Measurements from ENCODE around the gene HS3ST5.
"Not testable (repeated sequence)": the region's sequence is repeated elsewhere in the genome, so short reads cannot be mapped to it uniquely, and the experiment has no call there.

Gene HS3ST5

DNA sequence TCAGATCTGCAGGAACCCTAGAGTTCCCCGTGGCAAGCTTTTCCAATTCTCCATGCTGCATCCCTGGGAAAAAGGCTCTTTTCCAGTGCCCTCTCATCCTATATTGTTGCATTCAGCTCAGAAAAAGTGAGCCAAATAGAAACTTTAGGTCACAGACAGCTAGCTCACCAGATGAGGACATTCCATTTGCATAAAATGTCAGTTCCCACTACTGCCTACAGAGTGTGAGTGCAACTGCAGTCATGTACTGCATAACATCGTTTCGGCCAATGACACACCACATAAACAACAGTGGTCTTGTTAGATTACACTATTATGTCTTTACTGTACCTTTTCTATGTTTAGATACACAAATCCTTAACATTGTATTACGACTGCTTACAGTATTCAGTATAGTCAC lies 8.6 kb downstream of the HS3ST5 start:
- DNase-seq (ENCODE audit: low read depth in 2 of 2): no peak

DNA sequence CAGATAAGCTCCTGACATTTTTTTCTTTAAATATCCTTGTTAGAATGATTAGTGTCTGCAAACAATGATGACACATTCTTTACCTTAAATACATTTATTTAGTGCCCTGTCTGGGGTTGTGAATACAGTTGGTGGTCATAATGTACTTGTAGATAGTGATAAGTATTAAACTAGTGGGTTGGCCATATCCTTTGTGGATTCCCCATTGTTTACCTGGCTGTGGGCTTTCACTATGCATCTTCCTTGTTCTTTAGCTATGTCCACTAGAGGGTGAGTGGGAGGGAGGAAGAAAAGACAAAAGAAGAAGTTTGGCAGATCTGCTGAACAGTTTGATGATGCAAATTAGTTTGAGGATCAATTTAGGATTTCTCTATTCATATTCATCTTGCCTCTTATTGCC lies 15.7 kb downstream of the HS3ST5 start:
- no peak for DNase-seq (ENCODE audit: low read depth in 2 of 2)

DNA sequence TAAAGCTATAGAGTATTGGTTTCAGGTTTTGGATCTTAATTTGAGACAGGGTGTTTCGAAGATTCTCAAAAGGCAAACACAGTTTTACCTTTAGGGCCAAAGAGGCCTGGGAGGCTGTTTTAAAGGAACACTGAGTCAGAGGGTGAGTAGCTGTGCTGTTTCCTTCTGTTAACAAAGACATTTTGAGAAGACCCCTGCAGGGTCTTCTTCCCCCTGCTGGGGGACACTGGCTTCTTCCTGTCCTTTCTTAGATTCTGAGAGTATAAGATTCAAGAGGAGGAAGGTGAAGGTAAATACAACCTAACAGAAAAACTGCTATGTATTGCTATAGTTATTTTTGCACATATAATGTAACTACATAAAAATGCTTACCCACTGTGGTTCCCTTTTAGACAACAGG lies 19.0 kb downstream of the HS3ST5 start:
- DNase-seq (ENCODE audit: low read depth in 2 of 2): no peak

DNA sequence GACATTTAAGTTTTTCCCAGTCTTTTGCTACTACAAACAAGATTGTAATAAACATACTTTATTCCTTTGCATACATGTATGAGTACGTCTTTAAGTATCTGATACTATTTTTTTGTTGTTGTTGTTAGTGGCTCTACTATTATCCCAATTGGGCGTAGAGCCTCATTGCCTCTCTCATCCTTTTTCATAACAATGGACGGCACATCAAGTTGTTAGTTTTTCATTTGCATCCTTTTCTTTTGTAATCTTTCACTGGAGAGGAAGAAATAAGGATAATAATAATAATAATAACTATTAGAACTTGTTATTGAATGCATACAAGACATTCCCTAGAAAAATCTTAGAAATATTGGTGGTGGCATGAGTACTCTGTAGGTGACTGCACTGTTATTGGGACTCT lies 23.1 kb downstream of the HS3ST5 start:
- no peak for DNase-seq (ENCODE audit: low read depth in 2 of 2)

DNA sequence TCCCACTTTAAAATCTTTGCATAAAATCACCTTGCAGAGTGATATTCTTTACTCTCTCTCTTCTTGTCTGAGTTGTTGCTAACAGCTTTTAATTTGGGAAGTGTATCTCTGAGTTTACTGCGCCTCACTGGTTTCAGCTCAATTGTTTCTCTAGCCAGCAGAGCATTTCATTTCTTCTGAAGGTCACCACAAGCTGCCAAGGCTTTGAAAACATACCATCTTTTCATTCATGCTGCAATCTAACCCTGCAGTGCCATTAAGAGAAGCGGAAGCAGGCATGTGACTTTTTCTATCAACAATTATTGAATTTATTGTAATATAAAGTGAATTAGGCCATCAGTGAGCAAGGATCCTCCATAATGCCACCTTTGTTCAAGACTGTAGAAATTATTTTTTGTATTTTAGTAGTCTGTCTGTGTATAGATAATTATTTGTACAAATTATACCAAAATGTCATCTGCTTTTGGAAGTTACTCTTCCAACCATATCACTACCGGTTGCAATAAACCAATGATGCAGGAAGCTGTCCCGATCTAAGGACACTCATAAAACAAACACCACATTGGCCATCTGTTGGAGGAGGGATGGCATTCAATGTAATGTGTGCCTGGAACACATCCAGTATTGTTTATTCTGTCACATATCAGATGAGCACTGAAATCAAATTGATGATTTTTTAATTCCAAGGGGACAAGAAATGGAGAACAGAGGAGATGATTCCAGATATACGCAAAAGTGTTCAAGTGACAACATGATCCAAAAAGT lies 26.8 kb downstream of the HS3ST5 start:
- DNase-seq (ENCODE audit: low read depth in 2 of 2): no peak

DNA sequence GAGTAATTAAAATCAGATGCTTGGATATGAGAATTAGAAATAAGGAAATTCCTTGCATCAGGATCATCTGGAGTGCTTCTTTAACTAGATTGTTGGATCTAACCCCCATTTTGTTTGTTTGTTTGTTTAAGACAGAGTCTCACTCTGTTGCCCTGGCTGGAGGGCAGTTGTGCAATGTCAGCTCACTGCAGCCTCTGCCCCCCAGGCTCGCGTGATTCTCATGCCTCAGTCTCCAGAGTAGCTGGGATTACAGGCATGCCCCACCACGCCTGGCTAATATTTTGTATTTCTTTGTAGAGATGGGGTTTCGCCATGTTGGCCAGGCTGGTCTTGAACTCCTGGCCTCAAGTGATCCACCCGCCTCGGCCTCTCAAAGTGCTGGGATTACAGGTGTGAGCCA lies 29.0 kb downstream of the HS3ST5 start:
- not testable (repeated sequence) for DNase-seq (ENCODE audit: low read depth in 2 of 2)

DNA sequence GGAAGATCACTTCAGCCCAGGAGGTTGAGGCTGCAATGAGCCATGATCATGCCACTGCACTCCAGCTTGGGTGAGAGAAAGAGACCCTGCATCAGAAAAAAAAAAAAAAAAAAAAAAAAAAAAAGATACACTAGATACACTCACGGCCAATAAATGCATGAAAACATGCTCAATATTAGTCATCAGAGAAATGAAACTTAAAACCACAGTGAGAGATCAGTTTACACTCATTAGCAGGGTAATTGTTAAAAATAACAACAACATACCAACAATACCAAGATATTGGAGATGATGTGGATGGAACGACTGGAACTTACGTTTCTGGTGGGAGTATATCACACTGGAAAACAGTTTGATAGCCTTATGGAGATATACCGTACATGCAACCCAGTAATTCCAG lies 29.9 kb downstream of the HS3ST5 start:
- no peak for DNase-seq (ENCODE audit: low read depth in 2 of 2)

DNA sequence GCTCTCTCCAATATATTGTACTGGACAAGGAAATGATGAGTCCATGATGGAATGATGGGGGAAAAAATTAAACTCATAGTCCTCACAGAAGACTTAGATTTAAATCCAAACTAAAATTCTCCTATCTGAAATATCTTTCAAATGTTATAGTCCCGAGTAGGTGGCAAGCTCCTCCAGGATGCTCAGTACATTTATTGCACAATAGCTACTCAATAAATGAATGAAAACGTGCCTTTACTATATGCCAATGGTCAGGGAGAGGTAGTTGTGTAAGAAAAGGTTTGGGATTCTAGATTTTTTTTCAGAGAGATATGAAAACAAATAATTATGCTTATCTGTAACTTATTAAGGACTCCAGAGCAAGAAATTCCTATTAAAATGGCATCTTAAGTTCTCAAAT lies 32.8 kb downstream of the HS3ST5 start:
- DNase-seq (ENCODE audit: low read depth in 2 of 2): no peak

DNA sequence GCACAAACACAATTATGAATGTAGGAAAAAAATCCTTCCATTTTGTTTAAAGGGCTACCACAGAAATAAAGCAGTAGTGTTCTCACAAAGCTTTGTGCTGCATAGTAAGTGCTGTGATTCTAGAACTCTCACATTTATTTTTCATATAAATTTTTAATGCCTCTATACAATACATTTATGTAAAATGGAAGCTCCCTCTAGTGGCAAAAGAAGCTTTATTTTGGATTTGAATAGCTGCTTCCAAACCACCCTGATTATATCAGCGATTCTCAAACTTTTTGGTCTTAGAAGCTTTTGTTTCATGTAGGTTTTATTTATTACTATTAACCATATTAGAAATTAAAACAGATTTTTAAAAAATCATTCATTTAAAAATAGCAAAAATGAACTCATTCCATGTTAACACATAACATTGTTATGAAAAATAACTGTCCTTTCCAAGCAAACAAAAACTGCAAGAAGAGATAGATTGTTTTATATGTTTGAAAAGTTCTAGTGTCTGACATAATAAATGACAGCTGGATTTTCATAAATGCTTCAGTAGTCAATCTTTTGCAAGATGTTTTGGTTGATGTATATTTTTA lies 38.4 kb downstream of the HS3ST5 start:
- no peak for DNase-seq (ENCODE audit: low read depth in 2 of 2)

DNA sequence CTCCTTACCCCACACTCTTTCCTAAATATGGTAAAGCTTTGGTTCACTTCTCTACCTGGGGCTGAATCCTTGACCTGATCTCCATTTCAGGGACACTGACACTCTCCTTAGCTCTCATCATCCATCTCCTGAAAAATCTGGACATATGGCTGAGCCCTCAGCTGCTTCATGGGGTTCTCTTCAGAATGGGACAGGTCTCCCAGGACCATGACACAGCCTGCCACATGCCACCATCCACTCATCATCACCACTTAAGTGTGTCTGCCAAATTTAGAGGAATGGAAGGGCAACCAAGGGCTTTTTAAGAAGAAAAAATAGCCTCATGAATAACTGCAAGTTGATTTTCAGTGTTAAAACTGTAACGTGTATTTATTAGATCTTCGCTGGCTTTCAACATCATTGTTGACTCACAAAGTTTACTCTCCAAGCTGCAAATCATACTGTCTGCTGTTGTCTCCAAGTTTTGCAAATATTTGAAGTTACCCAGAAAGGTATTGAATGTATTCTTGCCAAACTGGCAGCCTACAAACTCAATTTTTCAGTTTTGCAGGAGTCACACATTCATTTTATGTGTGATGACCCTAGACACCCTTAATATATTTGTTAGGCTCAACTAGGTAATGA lies 41.1 kb downstream of the HS3ST5 start:
- no peak for DNase-seq (ENCODE audit: low read depth in 2 of 2)

DNA sequence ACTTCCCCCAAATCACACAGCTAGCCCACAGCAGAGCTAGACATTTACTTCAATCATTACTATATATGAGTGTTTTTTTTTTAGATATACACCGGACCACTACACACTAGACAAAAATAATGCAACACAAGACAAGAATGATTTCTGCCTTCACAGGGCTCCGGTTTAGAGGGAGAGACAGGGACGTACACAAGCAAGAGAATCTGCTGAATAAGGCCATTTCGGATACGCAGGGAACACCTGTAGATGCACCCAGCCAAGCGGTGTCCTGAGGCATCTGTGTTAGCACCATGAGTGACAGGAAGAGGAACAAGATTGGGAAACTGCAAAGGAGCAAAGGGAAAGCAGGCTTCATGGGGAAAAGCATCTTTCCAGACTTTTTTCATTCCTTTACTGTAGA lies 45.7 kb downstream of the HS3ST5 start:
- DNase-seq (ENCODE audit: low read depth in 2 of 2): no peak

DNA sequence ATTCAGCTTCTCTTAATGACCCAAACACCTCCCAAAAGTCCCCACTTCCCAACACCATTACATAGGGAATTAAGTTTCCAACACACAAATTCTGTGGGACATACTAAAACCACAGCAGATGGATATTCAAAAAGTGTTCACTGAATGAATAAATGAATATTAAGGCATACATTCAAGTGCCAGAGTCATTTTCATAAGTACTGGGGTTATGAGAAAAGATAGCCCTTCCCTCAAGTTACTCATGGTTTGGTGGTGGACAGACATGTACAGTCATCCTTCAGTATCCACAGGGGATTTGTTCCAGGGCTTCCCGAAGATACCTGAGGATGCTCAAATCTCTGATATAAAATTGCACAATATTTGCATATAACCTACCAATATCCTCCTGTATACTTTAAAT lies 50.4 kb downstream of the HS3ST5 start:
- DNase-seq (ENCODE audit: low read depth in 2 of 2): no peak

DNA sequence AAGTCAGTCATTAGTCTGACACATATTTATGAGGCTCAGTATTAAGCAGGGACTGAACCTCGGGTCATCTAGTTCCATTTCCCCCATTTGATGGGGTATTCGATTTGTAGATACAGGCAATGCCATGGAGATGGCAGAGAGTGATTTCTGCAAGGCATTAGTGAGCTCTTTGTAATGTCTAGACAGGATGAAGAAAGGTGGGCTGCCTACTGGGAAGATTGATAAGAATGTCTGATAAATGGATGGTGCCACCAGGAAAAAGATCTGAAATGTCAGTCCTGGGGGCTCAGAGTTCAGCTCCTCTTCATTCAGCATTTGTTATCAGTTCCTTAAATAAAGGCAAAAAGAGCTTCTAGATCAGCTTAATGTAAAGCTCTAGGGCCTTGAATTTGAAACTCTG lies 51.4 kb downstream of the HS3ST5 start:
- no peak for DNase-seq (ENCODE audit: low read depth in 2 of 2)

DNA sequence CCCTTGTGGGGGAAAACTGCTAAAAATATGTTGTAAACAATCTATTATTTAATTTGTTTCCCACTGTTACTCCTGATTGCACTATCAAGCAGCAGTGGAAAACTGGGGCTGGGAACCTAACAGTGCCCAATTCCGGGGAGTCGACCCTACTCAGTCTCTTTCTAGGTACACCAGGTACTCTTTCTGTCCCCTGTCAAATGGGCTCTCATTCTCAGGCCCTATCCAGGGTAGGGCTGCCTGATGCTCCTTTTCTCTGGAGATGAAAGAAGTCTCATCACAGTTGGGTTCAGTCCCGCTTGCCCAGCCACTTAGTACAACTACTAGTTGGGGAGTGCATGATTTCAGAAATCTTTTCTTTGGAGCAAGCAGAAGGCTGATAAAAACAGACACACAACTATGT lies 52.0 kb downstream of the HS3ST5 start:
- no peak for DNase-seq (ENCODE audit: low read depth in 2 of 2)

DNA sequence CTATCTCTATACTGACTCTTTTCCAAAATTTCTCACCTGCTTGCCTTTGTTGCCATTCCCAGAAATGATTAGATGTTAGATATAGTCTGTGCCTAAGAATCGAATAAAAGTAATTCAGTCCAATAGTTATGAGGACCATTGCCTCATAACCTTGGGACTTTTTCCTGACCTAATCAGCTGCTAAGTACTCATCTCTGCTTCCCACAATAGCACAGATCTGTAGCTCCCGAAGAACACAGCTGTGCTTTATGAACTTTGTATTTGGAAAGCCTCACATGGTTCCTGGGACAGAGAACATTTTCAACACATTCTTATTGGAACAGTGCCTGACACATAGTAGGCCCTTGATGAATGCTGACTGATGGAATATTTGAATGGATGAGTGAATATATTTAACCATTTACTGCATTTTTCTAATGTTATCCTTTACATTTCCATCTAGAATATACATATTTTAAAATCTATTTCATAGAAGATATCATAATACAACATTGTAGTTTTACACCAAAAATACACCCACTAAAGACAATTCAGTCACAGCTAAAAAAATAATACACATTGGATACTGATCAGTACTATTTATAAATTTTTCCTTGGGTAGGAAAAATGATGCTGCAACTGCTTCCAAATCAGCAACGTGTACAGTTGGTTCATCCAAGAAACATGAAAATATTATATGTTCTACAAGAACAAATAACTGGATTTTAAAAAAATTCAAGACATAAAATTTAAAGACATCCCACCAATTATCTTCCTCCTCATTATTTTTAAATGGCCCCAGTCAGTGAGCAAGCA lies 53.9 kb downstream of the HS3ST5 start:
- no peak for DNase-seq (ENCODE audit: low read depth in 2 of 2)

DNA sequence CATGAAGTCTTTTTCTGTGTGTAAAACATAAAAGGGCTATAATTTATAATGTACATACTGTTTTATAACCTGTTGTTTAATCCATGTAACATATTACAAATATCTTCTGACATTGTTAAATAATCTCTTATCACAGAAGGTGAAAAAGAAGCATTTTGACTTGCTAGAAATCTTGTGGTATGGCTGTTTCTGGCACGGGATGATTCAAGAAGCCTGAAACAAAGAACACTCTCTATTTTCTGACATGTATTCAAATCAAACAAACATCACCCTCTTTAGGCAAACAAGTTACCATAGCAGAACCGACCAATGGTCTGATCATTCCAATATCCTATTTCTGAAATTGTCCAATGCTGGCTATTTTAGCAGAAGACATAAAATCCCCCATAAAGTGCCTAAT lies 55.4 kb downstream of the HS3ST5 start:
- DNase-seq (ENCODE audit: low read depth in 2 of 2): no peak

DNA sequence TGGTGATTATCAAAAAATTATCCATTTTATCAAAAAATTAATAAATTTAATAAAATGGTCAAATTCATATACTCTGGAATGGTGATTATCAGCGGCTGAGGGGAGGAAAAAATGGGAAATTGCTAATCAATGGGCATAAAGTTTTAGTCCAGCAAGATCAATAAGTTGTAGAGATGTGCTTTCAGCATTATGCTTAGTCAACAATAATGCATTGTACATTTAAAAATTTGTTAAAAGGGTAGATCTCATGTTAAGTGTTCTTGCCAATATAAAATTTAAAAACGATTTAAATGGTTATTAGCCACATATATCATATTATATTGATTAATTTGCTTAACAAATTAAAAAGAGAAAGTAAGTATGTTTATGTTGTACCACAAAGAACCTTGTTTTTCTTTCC lies 56.6 kb downstream of the HS3ST5 start:
- DNase-seq (ENCODE audit: low read depth in 2 of 2): no peak

DNA sequence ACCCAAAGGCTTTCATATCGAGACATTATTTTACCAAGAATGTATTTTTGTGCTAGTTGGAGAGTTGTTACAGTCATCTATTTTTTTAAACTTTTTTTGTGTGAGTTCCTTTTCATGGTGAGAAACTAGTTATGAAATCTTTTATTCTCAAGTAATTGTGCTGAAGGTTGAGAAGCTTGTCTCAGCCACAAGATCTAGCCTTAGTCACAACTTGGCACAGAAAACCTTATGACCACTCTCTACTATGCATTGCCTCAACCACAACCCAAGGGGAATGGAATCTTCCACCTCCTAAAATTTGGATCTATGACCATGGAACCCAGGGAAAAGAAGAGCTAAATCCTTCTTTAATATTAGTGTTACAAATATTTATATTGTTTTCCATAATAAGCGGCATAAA lies 58.5 kb downstream of the HS3ST5 start:
- no peak for DNase-seq (ENCODE audit: low read depth in 2 of 2)

DNA sequence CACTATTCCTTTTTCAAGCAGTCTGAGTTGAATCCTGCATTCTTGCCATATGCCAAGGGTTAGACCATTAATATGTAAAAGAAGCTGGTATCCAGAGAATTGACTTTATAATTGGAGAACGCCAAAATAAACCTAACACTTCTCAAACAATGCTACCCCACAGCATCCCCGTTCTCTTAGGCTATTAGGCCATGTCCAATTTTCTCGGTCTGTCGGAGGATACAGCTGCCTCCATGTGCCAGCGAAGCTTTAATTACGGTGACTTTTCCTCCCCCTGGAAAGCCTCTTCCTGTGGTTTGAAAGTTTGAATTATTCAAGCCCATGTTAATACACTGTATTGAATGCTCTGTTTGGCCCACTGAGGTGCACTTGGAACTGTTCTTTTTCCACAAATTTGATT lies 60.5 kb downstream of the HS3ST5 start:
- no peak for DNase-seq (ENCODE audit: low read depth in 2 of 2)

DNA sequence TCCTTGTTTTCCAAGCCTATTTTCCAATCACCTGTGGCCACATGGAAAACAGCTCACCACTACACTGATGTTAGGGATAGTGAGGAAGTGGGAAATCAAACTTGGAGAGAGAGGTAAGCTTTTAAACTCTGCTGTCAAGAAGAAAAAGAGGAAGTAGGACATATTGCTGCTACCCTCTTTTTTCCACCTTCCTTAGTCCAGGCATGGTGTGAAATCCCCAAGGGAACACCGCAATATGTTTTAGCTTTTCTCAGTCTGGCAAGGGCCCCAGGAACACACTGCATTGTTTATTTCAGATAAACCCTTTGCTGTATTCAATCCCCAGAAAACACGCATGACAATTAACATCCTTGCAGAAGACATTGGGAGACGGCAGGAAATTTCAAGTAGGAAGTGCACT lies 61.3 kb downstream of the HS3ST5 start:
- no peak for DNase-seq (ENCODE audit: low read depth in 2 of 2)

DNA sequence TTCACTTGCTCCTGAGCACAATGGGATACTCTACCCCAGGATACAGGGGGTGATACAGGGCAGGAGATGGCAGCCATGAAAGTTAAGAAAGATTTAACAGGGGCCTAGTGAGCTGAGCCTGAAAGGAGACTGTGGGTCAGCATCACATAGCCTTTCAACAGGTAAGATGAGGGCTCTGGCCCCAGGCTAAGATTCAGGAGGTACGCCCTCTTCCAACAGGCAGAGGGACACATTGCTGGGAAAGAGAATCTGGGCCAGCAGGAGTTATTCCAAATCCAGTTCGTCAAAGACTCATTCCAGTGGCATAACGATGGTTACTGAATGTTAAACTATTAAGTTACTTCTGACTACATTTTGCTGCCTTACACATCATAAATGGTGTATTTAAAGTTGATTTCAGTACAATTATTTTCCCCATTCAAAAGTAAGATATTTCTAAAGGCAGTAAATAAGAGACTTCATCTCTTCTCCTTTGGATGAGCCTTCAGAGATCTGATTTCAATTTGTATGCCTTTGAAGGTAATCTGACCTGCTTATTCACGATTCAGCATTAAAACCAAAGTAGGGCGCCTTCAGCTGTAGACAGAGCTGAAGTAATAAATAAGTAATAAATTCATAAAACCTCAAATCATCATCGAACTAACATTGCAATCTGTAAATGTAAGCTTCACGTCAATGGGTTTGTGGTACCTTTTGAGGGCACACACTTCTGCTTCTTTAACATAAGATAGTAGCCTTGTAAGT lies 62.4 kb downstream of the HS3ST5 start:
- DNase-seq (ENCODE audit: low read depth in 2 of 2): no peak

DNA sequence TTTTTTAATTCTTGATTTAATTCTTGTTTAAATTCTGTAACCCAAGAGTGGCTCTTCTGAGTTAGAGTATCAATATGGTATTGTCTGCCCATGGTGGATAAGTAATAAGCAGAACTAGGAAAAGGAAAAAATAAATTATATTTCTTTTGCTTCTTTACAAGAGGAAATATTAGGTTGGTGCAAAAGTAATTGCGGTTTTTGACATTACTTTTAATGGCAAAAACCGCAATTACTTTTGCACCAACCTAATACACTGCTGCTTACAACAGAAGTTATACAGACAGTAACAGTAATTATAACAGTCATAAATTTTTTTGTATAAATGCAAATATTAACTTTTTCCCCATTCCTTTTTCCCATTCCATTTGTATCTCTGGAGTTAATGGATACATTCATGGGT lies 65.6 kb downstream of the HS3ST5 start:
- no peak for DNase-seq (ENCODE audit: low read depth in 2 of 2)
